Common myeloid progenitor, CD34-positive (primary cell): ENCODE measurements around the gene WDFY1.

Experiments
- CTCF ChIA-PET: fragments of 350-600 bp; sonication (Branson Sonifier 250); formaldehyde crosslinking; loops from one replicate; lab custom pipeline; 2021; ENCODE audit warnings: antibody characterized with exemption; lab: Charles Lee
- POLR2A ChIA-PET: fragments of 350-600 bp; sonication (Branson Sonifier 250); formaldehyde crosslinking; loops from one replicate; lab custom pipeline; 2021; ENCODE audit warnings: antibody characterized with exemption; lab: Charles Lee
- DNase-seq, 3 donors: peaks; one replicate each; pipeline versions ENCODE4 v3.0.0 to v3.0.0-alpha.2; 2013
- H3K27ac ChIP-seq, 2 experiments: 1 replicate in 1 of 2; 2 replicates in 1 of 2; pipeline ENCODE4 v1.7.0; 2013; ENCODE audit warnings: inconsistent platforms in 2 of 2, low read length in 2 of 2, mild to moderate bottlenecking in 2 of 2, low read depth in 1 of 2, moderate library complexity in 1 of 2; ENCODE audit not compliant: severe bottlenecking in 2 of 2, insufficient read depth in 1 of 2, poor library complexity in 1 of 2
- H3K27me3 ChIP-seq, 5 experiments: replicated peaks in 2 of 5; 1 replicate in 3 of 5; 2 replicates in 2 of 5; pipeline versions ENCODE4 v1.6.1 to v1.7.0; 2013; ENCODE audit warnings: low read length in 4 of 5, mild to moderate bottlenecking in 2 of 5, moderate library complexity in 2 of 5, inconsistent platforms in 1 of 5; ENCODE audit not compliant: insufficient read depth in 5 of 5, control insufficient read depth in 4 of 5
- H3K36me3 ChIP-seq, 4 experiments: 1 replicate in 2 of 4; 2 replicates in 2 of 4; pipeline versions ENCODE4 v1.6.1 to v1.7.0; 2013; ENCODE audit warnings: low read length in 3 of 4, control low read depth in 1 of 4, mild to moderate bottlenecking in 1 of 4; ENCODE audit not compliant: control insufficient read depth in 4 of 4, insufficient read depth in 4 of 4
- H3K4me1 ChIP-seq, 4 experiments: 1 replicate in 3 of 4; 2 replicates in 1 of 4; pipeline versions ENCODE4 v1.6.1 to v1.7.1; 2013; ENCODE audit warnings: low read length in 3 of 4, mild to moderate bottlenecking in 3 of 4, control low read depth in 1 of 4, inconsistent platforms in 1 of 4, moderate library complexity in 1 of 4; ENCODE audit not compliant: control insufficient read depth in 4 of 4, insufficient read depth in 4 of 4; ENCODE audit errors: control extremely low read depth in 1 of 4
- H3K4me3 ChIP-seq, 7 experiments: 1 replicate in 4 of 7; 2 replicates in 3 of 7; pipeline versions ENCODE4 v1.5.1 to v1.7.0; 2013; ENCODE audit warnings: mild to moderate bottlenecking in 7 of 7, low read length in 6 of 7, moderate library complexity in 6 of 7, inconsistent platforms in 2 of 7, low read depth in 2 of 7, control low read depth in 1 of 7; ENCODE audit not compliant: insufficient read depth in 4 of 7, control insufficient read depth in 1 of 7; ENCODE audit errors: extremely low read depth in 1 of 7
- H3K9me3 ChIP-seq, 5 experiments: 1 replicate in 4 of 5; 2 replicates in 1 of 5; pipeline versions ENCODE4 v1.6.1 to v1.7.1; 2013; ENCODE audit warnings: low read length in 4 of 5, mild to moderate bottlenecking in 2 of 5, inconsistent platforms in 1 of 5, low read depth in 1 of 5, moderate library complexity in 1 of 5; ENCODE audit not compliant: control insufficient read depth in 4 of 5, insufficient read depth in 2 of 5; ENCODE audit errors: control extremely low read depth in 1 of 5
- WGBS: methylation state at CpG from one replicate; pipeline ENCODE4 v1.1.5; 2013; ENCODE audit not compliant: insufficient coverage; 5-methylcytosine and 5-hydroxymethylcytosine counted together

Gene WDFY1

DNA sequence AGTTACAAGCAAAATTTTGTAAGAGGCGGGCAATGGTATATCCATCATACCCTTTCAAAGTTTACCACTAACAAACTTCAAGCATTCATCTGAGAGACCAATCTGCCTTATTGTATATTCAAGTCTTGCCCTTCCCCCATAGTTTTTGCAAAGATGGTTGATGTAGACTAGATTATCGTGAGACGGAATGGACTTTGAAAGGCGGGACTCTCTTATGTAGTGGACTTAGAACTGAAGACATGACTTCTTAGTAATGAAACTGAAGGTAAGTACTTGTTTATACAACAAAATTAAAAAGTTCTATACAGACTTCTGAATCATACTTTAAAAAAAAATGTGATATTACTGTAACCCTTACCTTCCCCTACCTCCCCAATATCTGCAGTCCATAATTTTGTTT lies 118.1 kb downstream of the WDFY1 start:
- Histone ChIP-seq H3K36me3 (no peaks in the 10 kb centered on the region), H3K27me3 (no peaks in the 10 kb centered on the region), H3K4me3 (no peak overlapping the region), H3K27ac (no peak overlapping the region), H3K9me3 (no peaks in the 10 kb centered on the region), H3K4me1 (no peaks in the 10 kb centered on the region)
- WGBS = no CpG with 5 or more reads among the region's 4 CpGs
- ChIA-PET POLR2A (no interaction called here), CTCF (no interaction called here)
- no peak for DNase-seq
